NCI-H2227 (cell line): Measurements from ENCODE around the gene WTAP.

ENCODE experiments used
- DNase-seq: peaks from one replicate; lab custom pipeline; 2025; ENCODE audit not compliant: unreplicated experiment; lab: John Stamatoyannopoulos, UW

WTAP gene

DNA sequence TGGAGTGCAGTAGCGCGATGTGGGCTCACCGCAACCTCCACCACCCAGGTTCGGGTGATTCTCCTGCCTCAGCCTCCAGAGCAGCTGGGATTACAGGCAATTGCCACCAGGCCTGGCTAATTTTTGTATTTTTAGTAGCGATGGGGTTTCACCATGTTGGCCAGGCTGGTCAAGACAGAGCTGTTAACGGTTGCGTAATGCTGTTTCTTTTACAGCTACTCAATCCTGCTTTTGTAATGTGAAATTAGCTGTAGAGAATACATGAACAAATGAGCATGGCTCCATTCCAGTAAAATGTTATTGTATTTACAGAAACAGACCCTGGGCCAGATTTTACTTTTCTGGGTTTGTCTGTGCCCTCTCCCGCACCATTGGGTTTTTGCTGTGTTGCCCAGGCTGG is 74.6 kb downstream of the WTAP start:
- no peak for DNase-seq

GRCh38 chr6:159804504-159804903 is 77.2 kb downstream of the WTAP start:
- no peak for DNase-seq

DNA sequence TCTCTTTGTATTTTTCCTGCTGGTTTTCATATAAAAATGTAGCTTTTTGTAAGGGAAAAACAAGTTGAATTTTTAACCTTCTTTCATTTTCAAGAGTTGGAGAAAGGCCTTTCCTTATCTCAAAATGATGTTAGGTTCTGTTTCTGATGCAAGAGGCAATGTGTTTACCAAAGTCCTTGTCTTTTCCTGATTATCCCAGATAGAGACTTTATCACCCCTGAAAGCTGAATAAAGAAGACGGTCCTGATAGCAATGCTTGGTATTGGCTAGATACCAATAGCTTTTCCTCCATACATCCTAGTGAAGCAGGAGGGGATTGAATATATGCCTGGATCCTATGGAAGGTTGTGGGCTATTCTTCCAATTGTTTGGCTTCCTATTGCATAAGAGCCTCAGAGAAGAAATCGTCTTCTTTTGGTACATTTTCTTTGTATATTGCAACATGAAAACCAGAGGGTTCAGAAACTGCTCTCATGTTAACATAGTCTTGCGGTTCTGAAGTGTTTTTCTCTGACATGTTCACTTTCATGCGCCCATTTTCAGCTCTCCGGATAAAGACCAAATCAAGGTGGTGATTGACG is 78.2 kb downstream of the WTAP start:
- DNase-seq = no peak
